ENCODE measurements around the gene HACE1.

The HACE1 gene

DNA sequence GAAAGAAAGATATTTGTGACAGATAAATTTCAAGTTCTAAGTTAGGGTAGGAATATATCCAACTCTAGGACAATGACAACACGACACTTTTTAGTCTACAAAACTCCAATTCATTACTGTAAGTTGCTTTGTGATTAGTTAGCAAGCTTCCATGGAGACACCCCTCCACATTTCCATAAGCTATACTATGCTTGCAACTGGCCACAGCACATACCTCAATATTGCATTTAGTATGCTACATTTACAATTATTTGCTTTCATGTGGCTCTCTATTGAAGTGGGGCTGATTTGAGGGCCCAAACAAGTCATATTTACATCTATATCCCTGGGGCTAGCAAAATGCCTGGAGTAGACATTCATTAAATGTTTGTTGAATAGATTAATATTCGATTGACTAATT, 129.3 kb downstream of the HACE1 start:
- DNase-seq (ENCODE audit: low spot score) = no peak

DNA sequence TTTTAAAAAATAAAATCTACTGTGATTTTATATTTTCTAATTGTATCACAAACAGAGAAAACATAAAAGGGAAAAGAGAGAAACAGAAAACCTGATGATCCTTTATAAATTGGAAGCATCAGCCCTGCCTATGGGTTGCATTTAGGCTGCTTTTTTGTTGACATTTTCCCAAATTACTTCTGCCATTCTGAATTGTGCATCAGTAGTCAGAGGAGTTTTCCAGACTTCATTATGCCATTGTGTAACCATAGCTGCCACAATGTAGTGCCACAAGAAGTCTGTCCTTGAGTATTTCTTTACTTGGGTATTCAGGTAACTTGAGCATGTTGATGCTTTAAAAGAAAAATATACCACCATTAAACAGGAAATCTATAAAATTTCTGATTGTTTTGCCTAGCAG, 130.3 kb downstream of the HACE1 start:
- no peak for DNase-seq (ENCODE audit: low spot score)

DNA sequence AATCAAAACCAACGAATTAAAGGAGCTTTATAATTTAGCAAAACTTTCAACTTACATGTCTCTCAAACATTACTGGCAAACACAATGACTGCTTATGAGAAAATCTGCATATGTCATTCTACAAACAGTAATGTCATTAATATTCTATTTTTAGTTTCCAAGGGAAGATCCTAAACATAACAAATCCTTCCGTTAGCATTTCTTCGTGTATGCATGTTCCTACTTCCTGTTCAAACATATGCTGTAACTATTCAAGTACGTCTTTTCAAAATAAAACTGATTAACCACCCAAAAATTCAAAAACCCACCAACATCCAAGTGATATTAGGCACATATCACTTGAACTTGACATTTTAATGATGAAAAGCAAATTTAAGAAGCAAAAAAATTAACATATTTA, 131.3 kb downstream of the HACE1 start:
- no peak for DNase-seq (ENCODE audit: low spot score)

DNA sequence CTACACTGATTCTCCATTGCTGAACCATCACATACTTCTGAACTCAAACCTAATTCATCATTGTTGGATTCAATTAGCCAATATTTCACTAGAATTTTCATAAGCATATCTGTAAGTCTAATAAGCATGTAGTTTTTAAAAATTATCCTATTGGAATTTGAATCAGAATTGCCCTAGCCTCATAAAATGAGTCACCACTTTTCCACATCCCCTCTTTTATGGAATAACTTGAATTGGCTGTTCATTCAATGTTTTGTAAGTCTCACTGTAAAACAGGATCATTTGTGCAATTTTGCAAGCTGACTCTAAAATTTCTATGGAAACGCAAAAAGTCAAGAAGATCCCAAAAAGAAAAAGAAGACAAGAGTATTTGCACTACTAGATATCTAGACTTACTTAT, 141.0 kb downstream of the HACE1 start:
- DNase-seq (ENCODE audit: low spot score) = no peak

DNA sequence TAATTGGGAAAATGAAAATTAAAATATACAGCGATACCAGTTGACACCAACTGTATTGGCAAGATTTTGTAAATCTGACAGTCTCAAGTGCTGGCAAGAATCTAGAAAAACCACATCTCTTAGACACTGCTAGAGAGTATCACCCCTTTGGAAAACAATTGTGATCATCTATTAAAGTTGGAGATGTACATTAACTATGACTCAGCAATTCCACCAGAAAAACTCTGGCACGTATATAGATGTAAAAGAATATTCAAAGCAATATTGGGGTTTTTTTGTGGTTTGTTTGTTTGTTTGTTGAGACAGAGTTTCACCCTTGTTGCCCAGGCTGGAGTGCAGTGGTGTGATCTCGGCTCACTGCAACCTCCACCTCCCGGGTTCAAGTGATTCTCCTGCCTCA, 142.9 kb downstream of the HACE1 start:
- no peak for DNase-seq (ENCODE audit: low spot score)

DNA sequence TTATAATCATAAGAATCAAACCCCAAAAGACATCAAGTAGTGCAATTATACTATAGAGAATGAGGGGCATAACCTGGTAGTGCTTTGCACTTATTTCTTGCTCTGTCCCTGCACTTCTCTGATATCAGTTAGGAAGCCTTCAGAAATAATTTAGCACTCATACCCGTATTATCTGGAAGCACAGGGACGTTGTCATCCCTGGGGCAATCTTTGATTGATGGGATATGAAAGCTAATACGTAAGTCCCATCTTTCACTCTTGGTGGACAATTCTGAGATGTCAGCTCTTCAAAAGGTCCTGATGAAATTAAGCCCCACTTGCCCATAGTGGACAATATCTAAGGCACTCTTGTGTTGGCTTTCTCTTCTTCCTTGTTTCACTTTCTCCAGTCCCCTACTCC, 144.9 kb downstream of the HACE1 start:
- DNase-seq (ENCODE audit: low spot score) = no peak

DNA sequence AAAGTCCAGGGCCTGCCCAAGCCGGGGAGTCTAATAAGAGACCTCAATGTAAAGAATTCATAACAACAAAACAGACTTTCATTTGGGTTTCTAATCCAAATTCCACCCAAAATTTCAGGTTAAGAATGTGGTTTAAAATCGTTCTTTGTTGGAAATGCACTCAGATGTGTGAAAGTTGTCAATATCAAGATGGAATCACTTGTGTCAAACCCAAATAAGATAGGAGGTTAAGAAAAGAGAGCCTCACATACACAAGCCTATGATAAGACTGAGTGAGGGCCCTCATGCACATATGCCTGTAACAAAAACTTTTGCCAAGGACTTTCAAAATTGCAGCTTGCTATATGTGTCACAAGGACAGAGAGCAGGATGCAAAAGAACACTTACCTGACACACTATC, 145.7 kb downstream of the HACE1 start:
- no peak for DNase-seq (ENCODE audit: low spot score)

DNA sequence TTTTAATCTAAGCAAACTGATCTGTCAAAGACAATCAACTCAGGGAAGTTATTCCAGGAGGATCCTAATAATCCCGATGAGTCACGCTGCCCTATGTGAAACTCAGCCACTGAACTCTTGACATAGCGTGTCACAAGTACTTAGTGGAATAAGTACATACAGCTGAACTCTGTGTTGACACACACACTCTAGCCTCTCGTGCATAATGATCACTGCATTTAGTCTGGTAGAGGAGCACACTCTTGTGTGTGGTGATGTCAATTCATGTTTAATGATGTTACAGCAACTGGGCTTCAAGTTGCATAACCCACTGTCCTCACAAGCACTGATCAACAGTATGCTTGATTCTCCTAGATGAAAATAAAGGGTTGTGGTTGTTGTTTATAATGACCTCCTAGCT, 148.3 kb downstream of the HACE1 start:
- peak; percentile 33 for DNase-seq (ENCODE audit: low spot score)

DNA sequence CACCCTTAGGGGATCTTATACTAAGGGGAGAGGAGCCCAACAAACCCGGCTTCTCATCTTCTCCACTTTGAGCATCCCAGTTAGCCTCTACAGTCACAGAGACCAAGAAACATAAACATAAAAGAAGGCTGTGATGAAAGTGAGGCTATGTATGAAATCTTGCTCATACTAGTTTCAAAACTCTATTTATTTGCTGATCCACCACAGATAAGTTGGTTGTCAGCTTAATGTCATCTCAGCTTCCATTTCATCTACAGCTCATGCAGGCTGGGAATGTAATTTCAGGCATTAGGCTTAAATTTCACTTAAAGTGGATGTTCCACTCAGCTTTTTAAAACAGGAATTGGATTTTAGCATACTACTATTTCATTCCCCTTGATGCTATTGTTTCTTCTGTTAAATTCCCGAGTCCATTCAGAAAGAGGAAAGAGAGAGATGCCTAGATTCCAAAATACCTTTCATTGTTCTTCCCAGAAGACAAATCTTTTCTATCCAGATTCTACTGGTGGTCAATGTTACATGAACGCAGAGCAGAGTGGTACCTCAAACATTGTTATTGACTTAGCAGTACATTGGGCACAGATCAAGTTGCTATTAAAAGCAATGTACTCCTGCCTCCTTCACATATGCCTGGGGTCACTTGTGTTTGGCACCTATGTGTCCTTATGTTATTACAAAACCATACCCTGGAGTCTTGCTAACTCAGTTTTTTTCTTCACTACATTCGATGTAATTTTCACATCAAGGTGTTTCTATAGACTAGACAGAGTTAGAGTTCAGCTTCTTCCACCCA, 149.0 kb downstream of the HACE1 start:
- DNase-seq (ENCODE audit: low spot score) = no peak

DNA sequence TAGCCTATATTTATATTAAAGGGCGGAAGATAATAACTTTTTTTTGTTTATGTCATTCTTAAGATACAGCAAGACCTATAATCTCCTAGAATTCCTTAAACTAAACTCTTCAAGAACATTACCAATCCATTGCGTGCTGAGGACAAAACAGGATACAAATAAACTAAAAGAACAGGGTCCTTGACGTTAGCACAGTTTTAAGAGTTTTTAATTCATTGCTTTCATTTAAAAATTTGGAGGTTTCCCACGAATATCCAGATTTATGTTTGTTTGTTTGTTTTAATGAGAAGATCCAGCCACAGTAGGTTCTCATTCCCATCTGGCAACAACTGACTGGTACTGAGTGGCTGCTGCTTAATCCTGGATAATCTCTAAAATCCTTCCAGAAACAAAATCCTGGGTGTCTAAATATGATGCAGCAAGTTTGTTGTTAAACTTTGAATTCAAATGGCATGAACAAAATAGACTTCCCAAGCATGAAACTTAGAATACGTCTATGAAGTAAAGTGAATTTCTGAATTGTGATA, 153.7 kb downstream of the HACE1 start:
- DNase-seq (ENCODE audit: low spot score) = no peak

DNA sequence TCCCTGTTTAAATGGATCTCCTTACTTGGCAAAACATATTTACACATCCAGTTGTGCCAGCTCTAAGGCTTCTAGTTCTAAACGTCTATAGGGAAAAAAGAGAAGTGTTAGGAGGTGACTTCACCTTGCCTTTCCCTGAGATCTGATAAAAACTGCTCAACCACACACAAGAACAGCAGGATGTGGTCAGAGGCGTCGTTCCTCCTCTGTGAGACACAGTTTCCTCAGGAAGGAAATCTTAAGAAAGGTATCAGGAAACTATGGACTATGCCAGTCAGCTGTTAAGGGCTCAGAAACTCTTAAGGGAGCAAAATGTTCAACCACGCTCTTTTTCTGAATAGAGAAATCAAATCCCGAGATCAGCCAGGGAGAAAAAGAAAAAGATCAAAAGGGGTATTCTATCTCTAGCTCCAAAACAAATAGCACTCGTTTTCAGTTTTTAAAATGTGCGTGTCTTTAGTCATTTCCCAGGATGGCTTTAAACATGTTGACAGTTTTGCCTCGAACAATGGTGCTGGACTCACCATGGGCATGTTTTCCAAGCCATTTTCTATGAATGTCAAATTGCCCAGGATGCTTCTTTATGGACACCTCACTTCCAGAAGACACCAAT, 154.5 kb downstream of the HACE1 start:
- DNase-seq (ENCODE audit: low spot score) = peak; percentile 18

DNA sequence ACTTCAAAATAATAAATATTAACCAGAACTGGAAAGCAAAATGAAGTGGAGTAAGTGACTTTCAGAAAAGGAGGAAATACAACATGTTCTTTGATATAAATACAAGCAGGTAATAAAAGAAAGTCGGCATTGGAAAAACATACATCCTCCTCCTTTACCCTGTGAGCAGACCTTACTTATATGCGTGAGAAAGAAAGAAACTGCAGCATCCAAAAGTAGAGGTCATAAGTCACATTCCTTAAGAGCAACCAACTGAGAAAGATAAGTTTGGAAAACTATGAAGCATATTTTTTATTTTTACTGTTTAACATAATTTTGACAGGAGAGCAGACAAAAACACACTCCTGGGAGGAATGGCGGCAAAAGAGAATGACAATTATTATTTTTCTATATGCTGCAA, 155.5 kb downstream of the HACE1 start:
- DNase-seq (ENCODE audit: low spot score) = no peak

DNA sequence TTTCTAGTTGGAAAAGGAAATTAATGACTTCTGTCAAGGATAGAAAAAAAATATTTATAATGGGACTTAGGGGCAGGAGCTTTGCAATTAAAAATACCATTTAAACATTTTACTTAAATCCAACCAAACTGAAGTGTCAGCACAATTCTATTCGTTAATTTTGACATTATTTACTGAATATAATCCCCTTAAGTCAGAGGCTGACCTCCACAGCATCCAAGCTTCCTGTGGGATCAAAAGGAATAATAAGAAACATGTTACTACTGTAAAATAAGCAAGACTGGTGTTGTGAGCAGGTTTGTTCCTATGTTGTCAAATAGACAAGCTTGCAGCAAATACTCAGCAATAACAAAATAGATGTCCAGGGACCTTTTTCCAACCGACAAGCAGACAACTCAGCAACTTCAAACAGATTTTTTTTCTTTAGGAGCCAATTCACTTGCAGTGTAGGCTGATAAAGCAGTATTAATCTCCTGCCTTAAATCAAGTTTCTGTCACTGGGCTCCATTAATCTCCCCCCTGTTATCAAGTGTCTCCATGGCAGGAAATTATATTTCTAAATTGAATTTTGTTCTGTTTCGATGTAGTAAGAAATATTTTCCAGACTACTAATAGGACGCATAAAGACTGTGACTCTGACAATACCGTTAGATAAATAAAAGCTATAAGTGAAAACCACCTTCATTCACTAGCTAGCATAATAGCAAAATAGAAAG, 157.4 kb downstream of the HACE1 start:
- no peak for DNase-seq (ENCODE audit: low spot score)

DNA sequence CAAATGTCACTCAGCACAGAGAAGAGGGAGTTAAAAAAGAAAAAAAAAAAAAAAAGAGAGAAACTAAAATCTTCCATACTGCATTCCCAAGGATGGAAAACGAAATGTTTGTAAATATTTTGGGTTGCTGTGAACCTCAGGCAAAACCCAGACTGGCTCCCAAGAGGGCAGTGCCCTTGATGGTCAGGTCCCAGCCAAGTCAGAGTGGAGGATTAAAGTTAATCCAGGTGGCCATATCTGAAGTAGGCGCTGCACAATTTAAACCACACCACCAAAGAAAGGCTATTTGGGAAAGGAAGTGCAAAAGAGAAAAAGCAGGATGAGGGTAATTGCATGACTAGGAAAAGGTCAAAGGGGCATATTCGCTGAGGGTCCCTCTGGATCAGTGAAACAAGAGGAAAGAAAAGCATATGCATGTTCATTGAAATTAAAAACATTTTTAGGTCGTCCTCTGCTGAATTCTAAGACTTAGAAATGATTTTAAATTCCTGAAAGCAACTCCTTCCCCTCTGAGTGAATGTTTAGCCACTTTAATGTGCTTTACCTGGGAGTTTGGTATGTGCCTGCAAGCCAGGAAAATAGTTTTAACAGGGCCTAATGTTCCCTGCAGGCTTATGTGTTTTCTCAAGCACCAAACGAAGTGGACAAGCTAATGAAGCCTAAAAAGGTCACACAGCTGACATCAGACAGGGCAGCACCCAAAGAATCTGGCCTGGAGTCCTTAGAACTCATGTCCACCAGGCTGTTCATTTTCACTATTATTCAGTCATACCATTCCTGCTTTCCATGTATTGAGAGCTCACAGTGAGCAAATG, 159.1 kb downstream of the HACE1 start:
- no peak for DNase-seq (ENCODE audit: low spot score)

DNA sequence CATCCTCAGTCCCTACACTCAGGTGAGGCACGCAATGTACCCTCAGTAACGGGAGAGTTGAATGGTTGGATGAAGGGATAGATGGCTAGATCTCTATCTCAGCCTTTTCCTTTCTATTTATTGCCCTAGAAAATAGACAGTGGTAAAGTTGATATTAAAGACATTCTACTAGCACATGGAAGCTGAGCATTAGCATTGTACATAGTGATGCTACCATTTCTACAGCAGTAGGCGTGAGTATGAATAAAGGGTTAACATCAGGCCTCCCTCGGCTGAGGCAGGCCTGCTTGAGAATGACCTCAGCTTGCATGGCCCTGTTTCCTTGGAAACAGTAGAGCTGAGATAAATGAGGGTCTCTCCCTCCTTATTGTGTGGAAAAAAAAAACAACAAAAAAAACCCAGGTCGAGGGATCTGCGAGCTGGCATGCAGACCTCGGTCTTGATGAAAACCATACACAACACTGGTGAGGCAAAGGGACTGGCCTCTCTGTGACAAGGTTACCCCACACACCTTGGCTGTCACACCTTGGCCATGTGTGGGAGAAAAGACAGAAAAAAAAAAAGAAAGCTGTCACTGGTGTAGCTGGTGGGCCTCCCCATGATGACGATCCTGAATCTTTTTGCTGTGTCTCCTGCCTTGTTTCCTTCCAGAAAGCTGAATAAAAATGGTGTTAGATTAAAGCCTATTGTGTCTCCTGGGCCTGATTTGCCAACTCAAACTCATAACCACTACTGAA, 160.0 kb downstream of the HACE1 start:
- no peak for DNase-seq (ENCODE audit: low spot score)

DNA sequence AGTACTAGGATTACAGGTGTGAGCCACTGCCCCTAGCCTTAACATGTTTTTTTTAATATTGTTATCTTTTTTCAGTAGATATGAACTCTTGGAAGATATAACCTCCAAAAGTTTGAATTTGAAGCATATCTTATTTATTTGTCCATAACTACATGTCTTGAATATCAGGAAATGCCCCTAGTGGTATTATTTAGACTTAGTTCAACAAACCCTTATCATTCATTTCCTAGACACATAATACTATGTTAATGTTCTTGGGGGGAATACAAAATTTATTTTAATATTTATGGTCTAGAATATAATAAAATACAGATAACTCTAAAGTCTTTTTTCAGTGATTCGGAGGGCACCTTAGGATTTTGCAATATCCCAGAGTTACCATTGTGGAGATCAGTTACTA, 160.7 kb downstream of the HACE1 start:
- no peak for DNase-seq (ENCODE audit: low spot score)

DNA sequence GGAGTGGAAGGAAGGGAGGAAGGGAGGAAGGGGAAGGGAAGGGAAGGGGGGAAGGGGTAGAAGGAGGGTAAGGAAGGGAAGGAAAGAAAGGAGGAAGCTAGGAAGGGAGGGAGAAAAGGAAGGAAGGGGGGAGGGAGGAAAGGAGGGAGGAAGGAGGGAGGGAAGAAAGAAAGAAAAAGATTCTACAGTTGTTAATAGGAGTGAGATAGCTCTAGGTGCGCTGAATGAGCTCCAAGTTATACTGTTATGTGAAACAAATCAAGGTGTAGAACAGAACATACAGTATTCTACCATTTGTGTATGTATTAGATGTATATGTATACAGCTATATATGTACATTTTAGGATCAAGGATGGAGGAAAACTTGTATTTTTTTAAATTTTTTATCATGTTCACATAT, 167.7 kb downstream of the HACE1 start:
- DNase-seq (ENCODE audit: low spot score) = no peak

DNA sequence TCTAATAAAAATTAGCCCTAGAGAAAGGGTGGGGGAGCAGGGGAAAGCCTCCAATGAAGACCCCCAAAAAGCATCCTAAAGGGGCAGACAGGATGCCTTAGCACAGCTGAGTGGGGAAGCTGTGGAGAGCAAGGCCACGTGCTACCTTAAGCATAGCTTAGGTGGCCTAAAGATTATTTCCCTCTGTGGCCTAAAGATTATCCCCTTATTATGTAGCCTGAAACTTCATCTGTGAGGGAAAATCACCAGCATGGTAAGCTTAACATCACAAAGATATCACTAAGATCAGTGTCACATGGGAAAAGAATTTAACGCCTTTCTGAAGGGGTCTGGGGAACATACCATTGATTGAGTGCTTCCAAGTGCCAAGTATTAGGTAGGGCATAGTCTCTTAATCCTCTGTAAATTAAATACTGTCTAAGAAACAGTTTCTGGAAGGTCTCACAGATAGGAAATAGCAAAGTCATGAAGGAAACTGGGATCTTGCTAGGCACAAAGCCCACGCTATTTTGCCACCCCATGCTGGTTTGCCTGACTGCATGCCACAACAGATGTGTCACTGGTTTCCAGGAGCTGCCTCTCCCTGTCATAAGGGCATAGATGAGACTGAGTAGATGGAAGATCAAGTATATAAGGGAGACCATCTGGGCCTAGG, 170.0 kb downstream of the HACE1 start:
- DNase-seq (ENCODE audit: low spot score) = peak; percentile 61

DNA sequence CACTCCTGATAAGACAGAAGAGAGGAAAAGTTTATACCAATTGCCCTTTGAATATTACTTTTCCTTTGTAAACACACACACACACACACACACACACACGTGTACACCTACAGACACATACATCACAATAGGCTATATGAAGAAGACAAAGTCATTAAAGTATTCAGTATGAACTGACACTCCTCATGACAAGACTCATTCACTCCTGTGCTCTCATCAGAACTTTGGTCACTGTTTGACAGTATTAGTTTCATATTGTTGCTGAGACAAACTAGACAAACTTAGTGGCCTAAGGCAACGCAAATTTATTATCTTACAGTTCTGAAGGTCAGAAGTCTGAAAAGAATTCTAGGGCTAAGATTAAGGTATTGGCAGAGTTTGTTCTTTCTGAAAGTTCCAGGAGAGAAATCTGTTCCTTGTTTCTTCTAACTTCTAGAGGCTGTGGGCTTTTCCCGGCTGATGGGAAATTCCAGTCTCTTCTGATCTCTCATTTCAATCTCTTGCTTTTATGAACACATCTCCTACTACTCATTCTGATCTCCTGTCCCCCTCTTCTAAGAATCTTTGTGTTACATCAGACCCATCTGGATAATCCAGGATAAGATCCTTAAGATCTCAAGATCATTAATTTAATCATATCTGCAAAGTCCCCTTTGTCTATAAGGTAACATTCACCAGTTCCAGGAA, 171.3 kb downstream of the HACE1 start:
- DNase-seq (ENCODE audit: low spot score) = no peak

DNA sequence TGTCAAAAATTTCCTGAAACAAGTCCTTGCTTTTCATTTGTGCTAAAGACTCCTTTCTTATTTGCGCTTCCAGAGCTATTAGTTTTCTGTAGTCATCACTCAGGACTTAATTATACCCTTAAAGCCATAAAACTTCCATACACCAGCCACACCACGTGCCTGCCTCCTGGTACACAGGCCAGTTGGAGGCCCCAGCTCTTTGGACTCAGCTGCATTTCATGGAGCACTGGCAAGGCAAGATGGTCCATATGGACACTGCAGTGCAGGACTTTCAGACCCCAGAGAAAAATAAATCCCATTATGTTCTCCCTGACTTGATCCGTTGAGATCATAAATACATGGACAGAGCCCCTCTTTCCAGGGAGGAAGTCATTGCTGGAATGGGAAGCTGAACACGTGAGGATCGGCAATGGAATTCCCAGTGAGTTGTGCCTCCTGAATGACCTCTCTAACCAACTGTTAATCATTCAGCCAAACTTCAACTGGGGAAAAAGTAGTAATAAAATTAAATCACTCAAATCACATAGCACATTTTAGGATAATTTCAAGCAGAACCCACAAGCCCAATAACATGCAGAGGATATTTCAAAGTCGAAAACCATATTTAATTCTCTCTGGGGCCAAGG, 173.1 kb downstream of the HACE1 start:
- DNase-seq (ENCODE audit: low spot score) = no peak

Data from AG20443 (cell line).